ENCODE measurements around the gene CFAP45. TPM values are rescaled to one million over a fixed set of nuclear protein-coding genes. Genes with fewer than 3 reads are reported as not detected.

Gene CFAP45
- total and polyA plus RNA-seq, 9 of the 15 experiments (the other 6 are each of a cell fraction or from before 2014, with no cell fraction given) = 0.65 to 2.4 (median 1.5) TPM

DNA sequence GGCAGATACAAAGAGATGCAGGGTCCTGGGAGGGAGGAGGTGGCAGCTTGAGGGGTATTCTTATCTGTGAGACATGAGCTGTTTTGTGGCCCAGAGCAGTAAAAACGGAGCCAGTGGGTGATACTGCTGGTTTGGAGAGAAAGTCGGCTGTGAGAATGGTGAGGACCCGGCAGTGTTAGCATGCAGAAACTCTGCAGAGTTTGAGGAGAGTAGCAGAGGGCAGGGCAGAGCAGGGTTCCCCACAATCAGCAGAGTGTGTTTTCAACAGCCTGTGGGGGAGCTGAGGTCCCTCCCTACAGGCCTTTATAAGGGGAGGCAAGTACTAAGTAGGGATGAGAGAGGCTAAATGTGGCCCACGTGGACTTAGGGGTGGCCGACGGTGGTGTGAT is 72.9 kb downstream of the CFAP45 start (continued):
- TF ChIP-seq, protein P1, sequence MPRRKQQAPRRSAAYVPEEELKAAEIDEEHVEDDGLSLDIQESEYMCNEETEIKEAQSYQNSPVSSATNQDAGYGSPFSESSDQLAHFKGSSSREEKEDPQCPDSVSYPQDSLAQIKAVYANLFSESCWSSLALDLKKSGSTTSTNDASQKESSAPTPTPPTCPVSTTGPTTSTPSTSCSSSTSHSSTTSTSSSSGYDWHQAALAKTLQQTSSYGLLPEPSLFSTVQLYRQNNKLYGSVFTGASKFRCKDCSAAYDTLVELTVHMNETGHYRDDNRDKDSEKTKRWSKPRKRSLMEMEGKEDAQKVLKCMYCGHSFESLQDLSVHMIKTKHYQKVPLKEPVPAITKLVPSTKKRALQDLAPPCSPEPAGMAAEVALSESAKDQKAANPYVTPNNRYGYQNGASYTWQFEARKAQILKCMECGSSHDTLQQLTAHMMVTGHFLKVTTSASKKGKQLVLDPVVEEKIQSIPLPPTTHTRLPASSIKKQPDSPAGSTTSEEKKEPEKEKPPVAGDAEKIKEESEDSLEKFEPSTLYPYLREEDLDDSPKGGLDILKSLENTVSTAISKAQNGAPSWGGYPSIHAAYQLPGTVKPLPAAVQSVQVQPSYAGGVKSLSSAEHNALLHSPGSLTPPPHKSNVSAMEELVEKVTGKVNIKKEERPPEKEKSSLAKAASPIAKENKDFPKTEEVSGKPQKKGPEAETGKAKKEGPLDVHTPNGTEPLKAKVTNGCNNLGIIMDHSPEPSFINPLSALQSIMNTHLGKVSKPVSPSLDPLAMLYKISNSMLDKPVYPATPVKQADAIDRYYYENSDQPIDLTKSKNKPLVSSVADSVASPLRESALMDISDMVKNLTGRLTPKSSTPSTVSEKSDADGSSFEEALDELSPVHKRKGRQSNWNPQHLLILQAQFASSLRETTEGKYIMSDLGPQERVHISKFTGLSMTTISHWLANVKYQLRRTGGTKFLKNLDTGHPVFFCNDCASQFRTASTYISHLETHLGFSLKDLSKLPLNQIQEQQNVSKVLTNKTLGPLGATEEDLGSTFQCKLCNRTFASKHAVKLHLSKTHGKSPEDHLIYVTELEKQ (CRISPR knock-in tag; IDR thresholded peaks at IDR 0.05) = no peak
- TF ChIP-seq SMC3 (conservative IDR thresholded peaks at IDR 0.05; ENCODE audit: insufficient read depth, low read depth, low read length) (no peak), ZBTB1 (CRISPR knock-in tag; IDR thresholded peaks at IDR 0.05; ENCODE audit: borderline replicate concordance, low read depth) (no peak), ZNF696 (CRISPR knock-in tag; conservative IDR thresholded peaks at IDR 0.05) (no peak), HNRNPK (IDR thresholded peaks at IDR 0.05; ENCODE audit: low read depth, low read length, poor library complexity, severe bottlenecking) (no peak), SPI1 (IDR thresholded peaks at IDR 0.05; ENCODE audit: borderline replicate concordance, low read depth, low read length) (no peak), GTF2F1 (IDR thresholded peaks at IDR 0.05; ENCODE audit: low read depth, low read length) (no peak)
- TF ChIP-seq, protein P2, sequence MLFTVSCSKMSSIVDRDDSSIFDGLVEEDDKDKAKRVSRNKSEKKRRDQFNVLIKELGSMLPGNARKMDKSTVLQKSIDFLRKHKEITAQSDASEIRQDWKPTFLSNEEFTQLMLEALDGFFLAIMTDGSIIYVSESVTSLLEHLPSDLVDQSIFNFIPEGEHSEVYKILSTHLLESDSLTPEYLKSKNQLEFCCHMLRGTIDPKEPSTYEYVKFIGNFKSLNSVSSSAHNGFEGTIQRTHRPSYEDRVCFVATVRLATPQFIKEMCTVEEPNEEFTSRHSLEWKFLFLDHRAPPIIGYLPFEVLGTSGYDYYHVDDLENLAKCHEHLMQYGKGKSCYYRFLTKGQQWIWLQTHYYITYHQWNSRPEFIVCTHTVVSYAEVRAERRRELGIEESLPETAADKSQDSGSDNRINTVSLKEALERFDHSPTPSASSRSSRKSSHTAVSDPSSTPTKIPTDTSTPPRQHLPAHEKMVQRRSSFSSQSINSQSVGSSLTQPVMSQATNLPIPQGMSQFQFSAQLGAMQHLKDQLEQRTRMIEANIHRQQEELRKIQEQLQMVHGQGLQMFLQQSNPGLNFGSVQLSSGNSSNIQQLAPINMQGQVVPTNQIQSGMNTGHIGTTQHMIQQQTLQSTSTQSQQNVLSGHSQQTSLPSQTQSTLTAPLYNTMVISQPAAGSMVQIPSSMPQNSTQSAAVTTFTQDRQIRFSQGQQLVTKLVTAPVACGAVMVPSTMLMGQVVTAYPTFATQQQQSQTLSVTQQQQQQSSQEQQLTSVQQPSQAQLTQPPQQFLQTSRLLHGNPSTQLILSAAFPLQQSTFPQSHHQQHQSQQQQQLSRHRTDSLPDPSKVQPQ (CRISPR knock-in tag; IDR thresholded peaks at IDR 0.05; ENCODE audit: borderline replicate concordance) = no peak

Measured in K562 (cell line).